WERI-Rb-1 (cell line): ENCODE measurements around the gene MS4A14.
"Not testable (repeated sequence)": the region's sequence is repeated elsewhere in the genome, so short reads cannot be mapped to it uniquely, and the experiment has no call there.

Experiments
- DNase-seq: peaks from one replicate; pipeline ENCODE4 v3.0.0-alpha.2; 2020
- H3K27ac ChIP-seq: fragments of 250-450 bp; sonication (Bioruptor Pico); 2 replicates; pipeline ENCODE4 v1.5.1; 2020; ENCODE audit warnings: mild to moderate bottlenecking, moderate library complexity
- H3K27me3 ChIP-seq: fragments of 250-450 bp; sonication (Bioruptor Pico); 2 replicates; pipeline ENCODE4 v1.5.1; 2021; ENCODE audit warnings: mild to moderate bottlenecking, low read depth, moderate library complexity; ENCODE audit not compliant: insufficient read depth, severe bottlenecking
- H3K36me3 ChIP-seq: fragments of 250-450 bp; sonication (Bioruptor Pico); 2 replicates; pipeline ENCODE4 v1.5.1; 2020; ENCODE audit warnings: mild to moderate bottlenecking, moderate library complexity
- H3K4me3 ChIP-seq: 2 replicates; pipeline ENCODE4 v1.5.1; 2011; ENCODE audit warnings: low read depth, mild to moderate bottlenecking, control low read depth, low read length
- H3K9me3 ChIP-seq: fragments of 250-450 bp; sonication (Bioruptor Pico); 2 replicates; pipeline ENCODE4 v1.5.1; 2021; ENCODE audit warnings: mild to moderate bottlenecking, moderate library complexity; ENCODE audit not compliant: severe bottlenecking
- TF ChIP-seq, protein P1 (sequence below): IDR thresholded peaks from 2 replicates; pipeline ENCODE4 v1.5.1; 2011; ENCODE audit warnings: low read depth, mild to moderate bottlenecking, control low read depth, inconsistent platforms, low read length

Gene MS4A14

GRCh38 chr11:60428517-60428916 lies 32.3 kb downstream of the MS4A14 start:
- Histone ChIP-seq H3K36me3 (no peaks in the 10 kb centered on the region), H3K9me3 (no peaks in the 10 kb centered on the region), H3K4me3 (no peak overlapping the region), H3K27ac (no peak overlapping the region), H3K27me3 (peaks cover 3% of the 10 kb centered on the region)
- TF ChIP-seq, protein P1, sequence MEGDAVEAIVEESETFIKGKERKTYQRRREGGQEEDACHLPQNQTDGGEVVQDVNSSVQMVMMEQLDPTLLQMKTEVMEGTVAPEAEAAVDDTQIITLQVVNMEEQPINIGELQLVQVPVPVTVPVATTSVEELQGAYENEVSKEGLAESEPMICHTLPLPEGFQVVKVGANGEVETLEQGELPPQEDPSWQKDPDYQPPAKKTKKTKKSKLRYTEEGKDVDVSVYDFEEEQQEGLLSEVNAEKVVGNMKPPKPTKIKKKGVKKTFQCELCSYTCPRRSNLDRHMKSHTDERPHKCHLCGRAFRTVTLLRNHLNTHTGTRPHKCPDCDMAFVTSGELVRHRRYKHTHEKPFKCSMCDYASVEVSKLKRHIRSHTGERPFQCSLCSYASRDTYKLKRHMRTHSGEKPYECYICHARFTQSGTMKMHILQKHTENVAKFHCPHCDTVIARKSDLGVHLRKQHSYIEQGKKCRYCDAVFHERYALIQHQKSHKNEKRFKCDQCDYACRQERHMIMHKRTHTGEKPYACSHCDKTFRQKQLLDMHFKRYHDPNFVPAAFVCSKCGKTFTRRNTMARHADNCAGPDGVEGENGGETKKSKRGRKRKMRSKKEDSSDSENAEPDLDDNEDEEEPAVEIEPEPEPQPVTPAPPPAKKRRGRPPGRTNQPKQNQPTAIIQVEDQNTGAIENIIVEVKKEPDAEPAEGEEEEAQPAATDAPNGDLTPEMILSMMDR, result no peak
- no peak for DNase-seq

DNA sequence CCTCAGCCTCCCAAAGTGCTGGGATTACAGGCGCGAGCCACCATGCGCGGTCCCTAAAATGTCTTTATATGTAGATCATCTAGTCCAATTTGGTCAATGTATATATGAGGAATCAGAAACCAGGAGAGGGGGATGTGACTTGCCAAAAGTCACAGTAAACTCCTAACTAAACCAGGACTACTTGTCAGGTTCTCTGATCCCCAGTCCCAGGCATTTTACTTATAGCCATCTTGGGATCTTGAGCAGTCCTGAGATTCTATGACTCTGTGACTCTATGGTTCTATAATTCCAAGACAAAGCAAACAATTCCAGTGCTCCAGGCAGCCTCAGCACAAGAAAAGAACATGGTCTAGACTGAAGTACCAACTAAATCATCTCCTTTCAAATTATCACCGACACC lies 33.0 kb downstream of the MS4A14 start, which contains the start of gene MS4A5:
TSS of gene MS4A5 (plus strand) at position 301 of the 400 bp plus-strand sequence. CDS start 103 bp downstream, outside the sequence.
- H3K27me3 ChIP-seq, result peaks cover 11% of the 10 kb centered on the region

DNA sequence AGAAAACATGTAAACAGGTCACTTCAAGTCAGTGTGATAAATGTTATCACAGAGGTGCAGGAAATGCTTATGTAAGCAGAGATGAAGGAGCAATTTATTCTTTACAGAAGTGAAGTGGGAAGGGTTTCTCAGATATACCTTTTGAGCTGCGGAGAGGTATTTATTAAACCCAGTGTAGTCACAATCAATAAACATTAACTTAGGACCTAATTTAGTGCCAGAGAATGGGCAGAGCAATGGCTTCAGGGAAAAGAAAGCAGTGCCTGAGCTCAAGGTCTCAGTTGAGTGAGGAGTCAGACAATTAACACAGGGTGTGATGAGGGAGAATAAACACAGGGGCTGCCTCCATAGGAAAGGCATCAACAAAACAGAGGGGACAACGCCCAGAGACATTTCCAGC lies 35.0 kb downstream of the MS4A14 start:
- no peak for DNase-seq
- Histone ChIP-seq H3K36me3 (no peaks in the 10 kb centered on the region), H3K4me3 (no peak overlapping the region), H3K27me3 (peaks cover 11% of the 10 kb centered on the region), H3K9me3 (no peaks in the 10 kb centered on the region), H3K27ac (no peak overlapping the region)
- TF ChIP-seq, protein P1, result no peak

More for the DNA sequence above, 33.0 kb downstream of the MS4A14 start, which contains the start of gene MS4A5:
- H3K36me3 ChIP-seq, result no peaks in the 10 kb centered on the region
- H3K4me3 ChIP-seq, result no peak within 1 kb of the TSS
- no peak within 1 kb of the TSS for H3K27ac ChIP-seq
- H3K9me3 ChIP-seq, result no peaks in the 10 kb centered on the region
- no peak for DNase-seq
- TF ChIP-seq, protein P1, result no peak

- no peak for DNase-seq
- Histone ChIP-seq H3K4me3 (no peak overlapping the region), H3K9me3 (no peaks in the 10 kb centered on the region), H3K36me3 (no peaks in the 10 kb centered on the region), H3K27me3 (peaks cover 11% of the 10 kb centered on the region), H3K27ac (no peak overlapping the region)
- TF ChIP-seq, protein P1, result no peak
Observed at GRCh38 chr11:60433401-60433800, 37.1 kb downstream of the MS4A14 start.

GRCh38 chr11:60447070-60447469 lies 50.8 kb downstream of the MS4A14 start:
- H3K36me3 ChIP-seq, result no peaks in the 10 kb centered on the region
- TF ChIP-seq, protein P1, result no peak
- H3K27ac ChIP-seq, result no peak overlapping the region
- no peak overlapping the region for H3K4me3 ChIP-seq
- H3K9me3 ChIP-seq, result no peaks in the 10 kb centered on the region
- H3K27me3 ChIP-seq, result peaks cover 4% of the 10 kb centered on the region
- no peak for DNase-seq

GRCh38 chr11:60447846-60448245 lies 51.6 kb downstream of the MS4A14 start:
- no peak overlapping the region for H3K27ac ChIP-seq
- no peak overlapping the region for H3K4me3 ChIP-seq
- H3K36me3 ChIP-seq, result no peaks in the 10 kb centered on the region
- TF ChIP-seq, protein P1, result no peak
- no peaks in the 10 kb centered on the region for H3K9me3 ChIP-seq
- H3K27me3 ChIP-seq, result peaks cover 4% of the 10 kb centered on the region
- no peak for DNase-seq

- H3K9me3 ChIP-seq, H3K4me3 ChIP-seq, H3K36me3 ChIP-seq, H3K27ac ChIP-seq, H3K27me3 ChIP-seq, DNase-seq: not testable (repeated sequence)
Observed at GRCh38 chr11:60451185-60451584, 54.9 kb downstream of the MS4A14 start.
